Activated CD8-positive, alpha-beta T cell treated with anti-CD3 and anti-CD28 coated beads for 36 hours (primary cell): ENCODE measurements around the gene C4orf46. TPM values are rescaled to one million over a fixed set of nuclear protein-coding genes. Genes with fewer than 3 reads are reported as not detected.

ENCODE experiments used
- ATAC-seq: fragments of 200-7000 bp; cut with Tn5 transposase; one replicate; pipeline ENCODE4 v1.10.0; 2021; ENCODE audit warnings: mild to moderate bottlenecking, moderate library complexity
- CTCF ChIA-PET: fragments of 350-600 bp; sonication (Branson Sonifier 250); formaldehyde crosslinking; loops from one replicate; lab custom pipeline; 2021; ENCODE audit warnings: antibody characterized with exemption; lab: Charles Lee
- POLR2A ChIA-PET: fragments of 350-600 bp; sonication (Branson Sonifier 250); formaldehyde crosslinking; loops from one replicate; lab custom pipeline; 2021; ENCODE audit warnings: antibody characterized with exemption; lab: Charles Lee
- DNase-seq: peaks from one replicate; pipeline ENCODE4 v3.0.0-alpha.2; 2020
- H3K27ac Mint-ChIP-seq: one replicate; pipeline ENCODE4 v1.8.0; 2021; ENCODE audit warnings: mild to moderate bottlenecking, mixed read lengths
- H3K27me3 Mint-ChIP-seq: one replicate; pipeline ENCODE4 v1.8.0; 2021; ENCODE audit warnings: mixed read lengths
- H3K36me3 Mint-ChIP-seq: one replicate; pipeline ENCODE4 v1.8.0; 2021; ENCODE audit warnings: low read depth, mixed read lengths
- H3K4me1 Mint-ChIP-seq: one replicate; pipeline ENCODE4 v1.8.0; 2021; ENCODE audit warnings: low read depth, mixed read lengths
- H3K4me3 Mint-ChIP-seq: one replicate; pipeline ENCODE4 v1.8.0; 2021; ENCODE audit warnings: mild to moderate bottlenecking, moderate library complexity, mixed read lengths
- H3K9me3 Mint-ChIP-seq: one replicate; pipeline ENCODE4 v1.8.0; 2021; ENCODE audit warnings: mixed read lengths
- CTCF ChIP-seq: fragments of 200-600 bp; IDR thresholded peaks from one replicate; pipeline ENCODE4 v1.8.0; 2022; ENCODE audit warnings: antibody characterized with exemption, mild to moderate bottlenecking
- intact Hi-C: fragments of 100-400 bp; cut with micrococcal nuclease; formaldehyde crosslinking; loops from one replicate; pipeline ENCODE4 v1.10.0; 2022
- total RNA-seq, 2 experiments: library from RNA; stranded (reverse); gene quantifications; one replicate each; pipeline ENCODE4 v1.2.3, GENCODE V29; 2021

Gene C4orf46
- total RNA-seq, 2 experiments from 2014 or later: 17.7 to 19.0 TPM

GRCh38 chr4:158676076-158676475, 4.4 kb upstream of the C4orf46 start:
- DNase-seq (no peak), ATAC-seq (no peak)
- ChIA-PET CTCF (no interaction called here), POLR2A (no interaction called here)
- intact Hi-C loops: no loop called here
- Mint-ChIP-seq H3K4me1 (peaks cover 15% of the 10 kb centered on the region), H3K36me3 (no peaks in the 10 kb centered on the region), H3K4me3 (no peak overlapping the region), H3K9me3 (no peaks in the 10 kb centered on the region), H3K27me3 (no peaks in the 10 kb centered on the region), H3K27ac (no peak overlapping the region)
- no peak for TF ChIP-seq CTCF

GRCh38 chr4:158673633-158674032, 1.9 kb upstream of the C4orf46 start:
- DNase-seq: no peak
- Mint-ChIP-seq H3K27ac (no peak overlapping the region), H3K9me3 (no peaks in the 10 kb centered on the region), H3K4me3 (peak overlapping the region; percentile 11), H3K4me1 (peaks cover 29% of the 10 kb centered on the region), H3K36me3 (peaks cover 7% of the 10 kb centered on the region), H3K27me3 (no peaks in the 10 kb centered on the region)
- POLR2A ChIA-PET: no interaction called here
- ATAC-seq: no peak
- intact Hi-C loops: loop anchor here (5.0 kb wide), 2 partner anchors 49 to 429 kb away; partner anchors contain the start of genes PPID and RAPGEF2
- CTCF ChIA-PET: interaction anchor here (1.0 to 1.6 kb wide), 2 partner anchors 10 to 37 kb away, joined by 3 read pairs; no protein-coding TSS in a partner anchor
- no peak for TF ChIP-seq CTCF

DNA sequence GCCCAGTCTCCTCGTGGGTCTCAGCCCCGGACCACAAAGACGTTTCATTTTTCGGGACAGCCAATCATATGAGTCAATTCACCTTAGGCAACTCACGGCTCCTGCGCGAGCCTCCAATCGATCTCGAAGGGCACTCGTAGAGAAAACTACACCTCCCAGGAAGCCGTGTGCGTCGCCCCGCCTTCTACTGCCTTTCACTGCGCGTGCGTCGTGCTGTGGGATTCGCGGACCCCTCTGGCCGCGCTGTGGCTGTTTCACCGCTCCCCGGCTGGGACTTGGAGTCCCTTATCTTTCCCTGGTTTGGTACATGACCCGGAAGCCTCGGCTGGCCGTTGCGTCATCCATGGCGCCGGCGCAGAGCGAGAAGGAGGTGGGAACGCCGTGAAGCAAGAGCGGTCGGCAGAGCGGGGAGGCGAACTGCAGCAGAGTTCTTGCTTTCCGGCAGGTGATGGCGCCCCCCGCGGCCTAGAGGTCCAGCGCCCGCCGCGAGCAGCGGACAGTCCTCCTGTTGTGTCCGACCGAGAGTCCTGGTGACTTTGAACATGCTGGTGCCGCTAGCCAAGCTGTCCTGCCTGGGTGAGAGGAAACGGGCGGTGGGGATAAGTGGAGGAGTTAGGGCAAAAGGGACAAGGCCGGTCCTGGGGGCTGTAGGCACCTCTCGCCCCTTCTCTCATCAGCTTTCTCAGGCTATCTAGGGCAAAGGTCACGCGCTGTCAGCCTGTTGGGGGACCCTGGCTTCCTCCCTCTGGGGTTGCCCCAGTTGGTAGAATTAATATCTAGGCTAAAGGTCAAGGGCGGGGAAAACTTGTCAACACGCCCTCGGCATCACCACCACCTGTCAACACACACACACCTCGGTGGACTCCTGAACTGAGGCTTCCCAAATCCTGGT, 474 bp upstream of the C4orf46 start, which contains the start of gene ETFDH:
TSS of gene ETFDH (plus strand) at position 382 of the 892 bp plus-strand sequence. CDS start at position 543, 161 bp downstream.
- Mint-ChIP-seq H3K27ac (peak within 1 kb of the TSS; percentile 98), H3K4me1 (peaks cover 31% of the 10 kb centered on the region), H3K27me3 (no peaks in the 10 kb centered on the region), H3K4me3 (peak within 1 kb of the TSS; percentile 98), H3K9me3 (no peaks in the 10 kb centered on the region), H3K36me3 (peaks cover 10% of the 10 kb centered on the region)
- ChIA-PET CTCF (interaction anchor here (0.6 to 1.6 kb wide), 5 partner anchors 9 to 103 kb away, joined by 3 to 5 read pairs (median 3); partner anchors contain the start of genes FNIP2 and PPID), POLR2A (interaction anchor here (1.7 kb wide), 1 partner anchor 38 kb away, joined by 3 read pairs; no protein-coding TSS in a partner anchor)
- ATAC-seq (peak; percentile 86), DNase-seq (peak; percentile 98)
- intact Hi-C loops: loop anchor here (5.0 kb wide), 2 partner anchors 50 to 430 kb away; partner anchors contain the start of genes PPID and RAPGEF2
- TF ChIP-seq CTCF: peak; percentile 32

DNA sequence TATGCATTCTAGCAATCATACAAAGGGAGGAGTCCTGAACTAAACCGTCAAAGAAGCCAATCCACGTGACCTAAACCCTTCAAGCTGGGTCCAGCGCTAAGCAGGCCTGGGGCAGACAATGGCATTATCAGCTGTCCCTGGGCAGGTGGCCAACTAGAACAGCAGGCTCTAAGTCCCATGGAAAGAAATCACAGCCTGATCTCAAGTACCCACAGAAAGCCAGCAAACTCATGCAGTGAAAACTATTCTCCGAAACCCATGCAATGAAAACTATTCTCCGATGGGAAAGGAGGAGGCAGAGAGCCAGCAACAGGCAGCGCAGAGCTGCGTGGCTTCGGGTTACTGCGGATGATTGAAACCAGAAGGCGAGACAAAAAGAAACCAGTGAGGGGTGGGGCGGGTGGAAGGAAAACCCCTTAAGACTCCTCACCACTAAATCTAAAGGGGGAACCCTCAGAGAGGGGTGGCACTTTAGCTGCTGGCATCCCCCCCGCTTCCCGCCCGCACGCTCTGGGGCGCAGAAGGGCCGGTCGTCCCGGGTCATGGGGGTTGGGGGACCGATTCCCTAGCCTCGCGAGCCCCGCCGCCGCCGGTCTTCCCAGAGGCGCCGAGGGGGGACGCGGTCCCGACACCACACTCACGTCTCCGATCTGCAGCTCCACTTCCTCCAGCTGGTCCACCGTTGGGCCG, 567 bp downstream of the C4orf46 start:
- POLR2A ChIA-PET: interaction anchor here (0.6 to 1.8 kb wide), 5 partner anchors 15 to 426 kb away, joined by 3 to 6 read pairs (median 3); no protein-coding TSS in a partner anchor
- peak overlapping the region; percentile 98 for H3K4me3 Mint-ChIP-seq
- H3K9me3 Mint-ChIP-seq: no peaks in the 10 kb centered on the region
- intact Hi-C loops: loop anchor here (5.0 kb wide), 2 partner anchors 51 to 431 kb away; partner anchors contain the start of genes PPID and RAPGEF2
- CTCF ChIA-PET: interaction anchor here (1.1 to 1.5 kb wide), 3 partner anchors 98 to 531 kb away, joined by 3 to 5 read pairs (median 3); partner anchors contain the start of gene FNIP2
- no peaks in the 10 kb centered on the region for H3K27me3 Mint-ChIP-seq
- peaks cover 28% of the 10 kb centered on the region for H3K4me1 Mint-ChIP-seq
- DNase-seq: peak; percentile 85
- peak; percentile 28 for ATAC-seq
- peak overlapping the region; percentile 98 for H3K27ac Mint-ChIP-seq
- peaks cover 13% of the 10 kb centered on the region for H3K36me3 Mint-ChIP-seq
- no peak for TF ChIP-seq CTCF
